ENCODE results near the gene GRIN2A.

The GRIN2A gene

DNA sequence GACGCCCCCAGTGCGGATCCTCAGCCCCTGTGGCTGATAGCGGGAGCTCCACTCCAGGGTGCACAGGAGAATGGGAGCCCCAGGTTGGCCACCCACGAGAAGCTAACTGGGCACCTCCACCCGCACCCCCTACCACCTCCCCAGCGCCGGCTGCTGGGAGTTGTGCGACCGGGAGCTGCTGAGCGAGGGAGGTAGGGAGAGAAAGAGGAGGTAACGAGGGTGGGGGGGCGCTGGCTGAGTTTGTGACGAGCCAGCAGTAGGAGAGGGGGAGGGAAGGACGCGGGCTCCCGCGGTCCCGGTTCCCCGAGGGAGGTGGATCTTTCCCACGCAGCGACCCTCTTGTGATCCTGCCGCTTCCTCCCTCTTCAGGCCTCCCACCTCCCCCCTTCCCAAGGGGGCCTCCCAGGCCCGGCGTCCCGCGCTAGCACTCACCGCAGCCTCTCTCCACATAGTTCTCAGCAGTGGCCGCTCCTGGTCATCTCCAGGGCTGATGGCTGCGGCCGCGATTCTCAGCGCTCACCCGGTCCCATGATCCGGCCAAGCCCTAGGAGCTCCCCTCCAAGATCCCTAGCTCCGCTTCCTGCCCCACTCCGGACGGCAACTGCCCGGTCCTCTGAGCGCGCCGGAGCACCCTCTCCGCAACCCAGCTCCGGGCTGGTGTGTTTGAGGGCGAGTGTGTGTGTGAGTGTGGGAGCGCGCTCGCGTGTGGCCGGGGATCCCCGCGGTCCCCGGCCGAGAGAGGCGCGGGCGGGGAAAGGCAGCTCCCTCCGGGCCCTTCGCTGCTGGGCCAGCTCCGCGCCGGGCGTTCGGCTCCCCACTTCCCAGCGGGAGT lies at the start of gene GRIN2A:
TSS of gene GRIN2A (minus strand) at position 207 of the 832 bp plus-strand sequence. CDS start 2,017 bp downstream, outside the sequence.
- DNase-seq, result no peak

DNA sequence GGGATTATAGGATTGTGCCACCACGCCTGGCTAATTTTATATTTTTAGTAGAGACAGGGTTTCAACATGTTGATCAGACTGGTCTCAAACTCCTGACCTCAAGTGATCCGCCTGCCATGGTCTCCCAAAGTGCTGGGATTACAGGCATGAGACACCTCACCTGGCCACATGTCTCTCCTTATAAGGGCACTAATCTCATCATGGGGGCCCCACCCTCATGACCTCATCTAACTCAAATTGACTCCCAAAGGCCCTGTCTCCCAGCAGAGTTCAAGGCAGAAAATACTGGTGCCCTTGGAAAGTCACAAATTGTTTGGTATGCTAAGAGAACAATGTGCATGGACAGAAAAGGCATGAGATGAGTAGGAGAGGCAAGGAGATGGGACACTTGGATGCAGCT lies 49.3 kb upstream of the GRIN2A start:
- DNase-seq, result no peak

DNA sequence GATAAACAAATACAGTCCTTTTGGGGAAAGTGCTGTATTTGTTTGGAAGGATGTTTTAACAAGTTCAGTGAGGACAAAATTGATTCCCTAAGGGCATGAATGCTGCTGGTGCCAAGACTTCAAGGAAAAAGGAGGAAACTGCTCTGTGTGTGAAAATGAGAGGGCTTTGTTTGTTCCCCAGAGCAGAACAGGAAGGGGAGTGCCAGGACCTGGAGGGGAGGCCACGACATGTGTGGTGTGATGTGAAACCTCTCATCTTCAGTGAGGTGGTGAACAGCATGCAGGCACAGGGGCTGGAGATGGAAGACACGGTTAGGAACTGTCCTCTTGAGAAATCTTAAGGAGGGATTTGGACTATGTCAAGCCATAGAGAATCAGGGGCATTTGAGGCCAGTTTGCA lies 46.6 kb upstream of the GRIN2A start:
- DNase-seq, result no peak

DNA sequence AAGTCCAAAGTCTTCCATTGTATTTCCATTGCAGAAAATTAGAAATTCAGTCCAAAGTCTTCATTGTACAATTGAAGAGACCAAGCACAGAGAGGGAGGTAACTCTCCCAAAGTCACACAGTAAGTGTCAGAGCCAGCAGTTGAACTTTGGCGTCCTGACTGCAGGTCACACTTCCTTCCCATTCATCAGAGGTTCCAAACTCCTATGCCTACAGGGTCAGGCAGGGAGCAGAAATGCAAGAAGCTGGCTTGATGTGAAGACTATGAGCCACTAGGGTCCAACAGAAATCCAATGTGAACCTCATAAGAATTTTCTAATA lies 44.7 kb upstream of the GRIN2A start:
- no peak for DNase-seq

DNA sequence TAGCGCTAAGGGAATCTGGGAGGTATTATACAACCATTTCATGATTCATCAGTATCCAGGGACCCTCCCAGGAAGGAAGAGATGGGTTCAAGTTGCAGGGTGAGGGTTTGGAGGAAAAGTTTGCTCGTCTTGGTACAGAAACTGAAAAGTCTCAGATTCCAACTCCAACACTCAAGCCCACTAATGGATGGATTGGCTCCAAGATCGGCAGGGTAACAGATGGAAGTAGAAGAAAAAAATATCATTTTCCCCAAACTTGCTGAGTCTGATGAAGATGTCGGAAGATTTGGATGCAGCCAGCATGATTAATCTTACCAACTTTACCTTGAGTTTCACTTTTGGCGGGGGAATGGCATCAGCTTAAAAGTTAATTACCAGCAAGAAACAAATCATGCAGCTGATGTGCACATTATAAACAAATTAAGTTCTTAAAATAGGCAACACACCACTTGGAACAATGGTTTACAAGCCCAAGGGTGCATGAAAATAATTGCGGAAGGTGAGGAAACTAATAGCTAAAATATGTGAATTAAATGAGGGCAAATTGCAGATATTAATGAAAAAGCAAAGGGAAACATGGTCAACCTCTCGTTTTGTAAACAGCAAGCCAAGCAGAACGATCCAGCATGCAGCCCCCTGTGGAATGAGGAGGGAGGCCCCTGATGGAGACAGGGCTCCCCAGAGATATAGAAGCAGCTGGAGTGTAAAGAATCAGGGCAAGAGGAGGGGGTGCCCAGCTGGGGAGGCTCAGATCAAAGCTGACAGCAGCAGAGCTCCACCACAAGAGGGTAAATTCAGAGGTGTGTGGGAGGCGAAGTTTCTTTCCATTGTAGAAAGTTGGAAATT lies 44.1 kb upstream of the GRIN2A start:
- DNase-seq, result no peak

DNA sequence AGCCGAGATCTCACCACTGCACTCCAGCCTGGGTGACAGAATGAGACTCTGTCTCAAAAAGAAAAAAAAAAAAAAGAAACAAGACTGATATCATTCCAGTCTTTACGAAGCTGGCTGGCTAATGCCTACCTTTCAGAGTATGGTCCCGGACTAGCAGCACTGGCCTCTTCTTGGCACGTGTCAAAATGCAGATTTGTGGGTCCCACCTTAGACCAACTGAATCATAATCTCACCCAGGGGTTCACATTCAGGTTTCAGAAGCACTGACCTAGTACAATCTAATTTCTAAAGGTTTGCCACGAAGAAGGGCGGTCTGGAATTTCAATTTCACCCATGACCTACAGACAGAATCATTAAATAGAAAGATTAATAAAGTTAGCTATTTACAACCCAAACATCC lies 43.4 kb upstream of the GRIN2A start:
- no peak for DNase-seq

DNA sequence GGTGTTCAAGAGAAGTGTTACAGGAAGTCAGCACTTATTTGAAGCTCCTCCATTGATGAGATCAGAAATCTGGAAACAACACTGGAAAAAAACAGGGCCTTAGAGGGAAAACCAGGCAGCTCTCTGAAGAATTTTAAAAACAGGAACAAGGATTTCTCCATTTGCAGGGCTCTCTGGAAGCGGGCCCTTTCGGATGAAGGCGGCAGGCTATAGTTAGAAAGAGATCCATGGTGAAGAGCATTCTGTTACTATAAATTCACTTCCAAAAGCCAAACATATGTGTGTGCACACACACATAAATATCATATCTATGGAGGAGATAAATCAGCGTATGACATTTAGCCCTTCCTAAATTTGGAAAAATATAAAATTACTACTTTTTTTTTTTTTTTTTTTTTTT lies 42.6 kb upstream of the GRIN2A start:
- DNase-seq, result no peak

DNA sequence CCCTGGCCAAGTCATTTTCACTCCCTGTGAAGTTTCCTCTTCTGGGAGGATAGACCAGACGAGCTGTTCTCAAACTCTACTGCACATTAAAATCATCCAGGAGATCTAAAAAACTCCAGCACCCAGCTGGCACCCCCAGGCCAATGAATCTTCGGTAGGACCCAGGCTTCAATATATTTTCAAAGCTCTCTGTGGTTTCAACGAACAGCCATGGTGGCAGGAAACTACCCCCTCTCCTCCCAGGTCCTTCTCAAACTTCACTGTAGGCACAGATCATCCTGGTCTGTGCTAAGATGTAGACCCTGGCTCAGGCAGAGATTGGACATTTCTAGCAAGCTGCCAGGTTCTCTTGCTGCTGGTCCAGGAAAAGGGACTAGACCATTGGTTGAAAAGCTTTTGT lies 38.7 kb upstream of the GRIN2A start:
- no peak for DNase-seq

DNA sequence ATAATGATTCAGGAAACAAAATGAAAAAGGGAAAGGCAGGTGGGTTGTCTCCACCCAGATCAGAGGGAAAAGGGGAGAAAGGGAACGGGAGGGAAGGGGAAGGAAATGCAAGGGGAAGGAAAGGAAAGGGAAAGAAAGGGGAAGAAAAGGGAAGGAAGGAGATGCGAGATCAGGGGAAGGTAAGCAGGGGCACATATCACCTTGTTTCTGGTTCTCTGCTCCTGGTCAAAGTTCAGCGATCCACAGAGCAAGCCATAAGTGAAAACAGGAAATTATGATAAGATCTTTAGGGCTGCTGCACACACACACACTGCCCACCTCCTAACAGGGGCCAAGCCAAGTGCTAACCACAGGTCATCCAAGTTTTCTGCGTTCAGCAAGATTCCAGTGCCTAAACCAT lies 37.5 kb upstream of the GRIN2A start:
- no peak for DNase-seq

DNA sequence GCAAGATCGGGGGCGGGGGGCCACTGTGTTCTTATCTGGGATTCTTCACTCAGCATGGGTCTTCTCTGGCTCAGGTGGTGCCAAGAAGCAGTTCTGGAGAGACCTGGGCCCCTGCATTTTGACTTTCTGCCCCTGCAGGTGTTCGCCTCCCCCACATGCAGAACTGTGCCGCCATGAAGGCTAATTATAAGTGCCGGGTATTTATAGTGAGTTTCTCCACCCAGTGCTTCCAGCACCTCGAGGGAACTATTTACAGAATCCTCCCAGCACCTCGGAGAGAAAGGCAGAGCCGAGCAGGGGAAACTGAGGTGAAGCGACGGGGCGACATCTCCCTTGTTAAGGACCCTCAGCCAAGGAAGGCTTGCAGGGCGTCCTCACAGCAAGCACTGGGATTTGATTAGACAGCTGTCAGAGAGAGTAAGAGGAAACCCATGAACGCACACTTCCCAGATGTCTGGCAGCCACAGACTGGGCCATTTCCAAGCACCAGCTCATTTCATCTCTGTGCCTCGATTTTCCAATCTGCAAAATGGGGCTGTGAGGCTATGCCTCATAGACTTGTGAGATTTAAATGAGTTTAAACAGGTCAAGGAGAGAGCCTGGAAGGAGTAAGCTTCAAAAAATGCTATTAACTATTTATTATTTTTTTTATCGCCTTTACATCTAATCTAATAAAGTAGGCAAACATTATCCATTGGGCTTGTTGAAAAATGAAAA lies 36.4 kb upstream of the GRIN2A start:
- no peak for DNase-seq

DNA sequence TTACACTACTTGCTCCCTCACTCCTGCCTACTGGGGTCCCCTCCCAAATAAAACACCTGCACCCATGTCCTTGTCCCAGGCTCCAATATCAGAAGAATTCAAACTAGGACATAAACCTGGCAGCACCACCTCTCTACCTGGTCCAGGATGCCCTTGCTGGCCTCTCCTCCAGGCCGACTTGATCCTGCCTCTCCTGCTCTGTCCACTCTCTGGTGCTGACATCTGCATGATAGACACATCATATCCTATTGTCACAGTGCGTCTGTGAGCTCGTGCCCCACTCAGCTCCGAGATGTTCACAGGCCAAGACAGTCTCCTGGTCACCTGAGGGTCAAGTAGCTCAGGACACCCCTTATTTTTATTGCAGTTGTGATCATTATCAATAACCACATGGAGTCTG lies 31.5 kb upstream of the GRIN2A start:
- no peak for DNase-seq

DNA sequence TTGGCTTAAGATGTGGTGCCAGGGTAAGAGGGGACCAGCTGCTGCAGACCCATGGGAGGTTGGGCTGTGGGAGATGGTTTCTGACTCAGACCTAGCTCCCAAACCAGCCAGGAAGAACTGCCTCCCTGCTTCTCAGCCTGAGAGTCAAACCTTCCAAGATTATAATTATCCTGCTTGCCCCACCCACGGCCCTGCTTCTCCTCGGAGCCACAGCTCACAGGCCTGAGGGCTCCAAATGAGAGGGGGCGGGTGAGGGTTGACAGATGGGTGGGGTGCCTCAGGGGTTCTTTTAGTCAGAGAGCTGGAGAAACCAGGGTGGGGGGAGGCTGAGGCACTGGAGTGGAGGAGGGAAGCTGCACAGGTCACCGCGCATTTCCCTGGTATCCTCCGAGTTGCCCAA lies 28.7 kb upstream of the GRIN2A start:
- DNase-seq, result no peak

DNA sequence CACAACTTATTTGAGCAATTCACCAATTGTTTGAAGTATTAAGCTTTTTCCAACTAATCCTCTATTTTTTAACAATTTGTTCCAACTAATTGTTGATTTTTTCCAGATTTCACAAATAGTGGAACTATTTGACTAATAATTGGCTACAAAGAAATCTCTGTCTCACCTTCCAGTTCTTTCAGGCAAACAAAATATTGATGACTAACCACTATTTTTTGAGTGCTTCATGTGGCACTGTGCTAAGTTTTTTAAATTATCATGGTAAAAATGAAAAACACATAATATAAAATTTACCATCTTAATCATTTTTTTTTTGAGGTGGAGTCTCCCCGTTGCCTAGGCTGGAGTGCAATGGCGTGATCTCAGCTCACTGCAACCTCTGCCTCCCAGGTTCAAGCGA lies 24.6 kb upstream of the GRIN2A start:
- DNase-seq, result no peak

DNA sequence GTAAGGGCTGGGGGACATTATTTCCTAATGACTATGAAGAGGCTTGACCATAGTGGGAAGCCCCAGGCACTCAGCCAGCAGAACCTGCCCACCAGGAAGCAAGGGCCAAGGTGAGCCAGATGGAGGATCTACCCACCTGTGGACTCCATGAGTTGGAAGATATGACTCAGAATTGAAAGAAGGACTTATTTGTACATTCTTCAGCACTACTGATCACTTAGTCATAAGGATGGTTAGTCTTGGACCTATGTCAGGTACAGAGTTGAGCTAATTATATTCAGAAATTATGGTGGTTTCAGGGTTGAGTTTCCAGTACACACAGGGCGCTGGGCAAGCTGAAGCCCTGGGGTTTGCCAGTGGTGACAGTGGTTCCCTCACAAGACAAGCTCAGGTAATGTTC lies 24.0 kb upstream of the GRIN2A start:
- DNase-seq, result no peak

DNA sequence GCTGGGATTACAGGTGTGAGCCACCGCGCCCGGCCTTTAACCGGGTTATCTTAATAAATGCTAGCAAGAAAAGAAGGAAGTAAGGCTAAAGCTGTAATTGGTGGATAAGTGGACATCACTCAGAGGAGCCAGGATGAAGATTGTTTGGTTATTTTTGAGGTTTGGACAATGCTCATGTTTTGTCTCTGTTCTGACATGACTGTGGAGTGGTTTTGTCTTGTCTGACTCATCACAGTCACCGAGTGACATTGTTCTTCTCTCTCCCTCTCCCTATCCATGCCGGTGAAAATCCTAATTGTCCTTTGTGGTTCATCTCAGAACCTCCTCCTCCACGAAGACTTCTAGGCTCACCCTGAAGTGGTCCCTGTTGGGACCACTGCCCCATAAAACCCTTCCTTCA lies 23.5 kb upstream of the GRIN2A start:
- DNase-seq, result no peak

DNA sequence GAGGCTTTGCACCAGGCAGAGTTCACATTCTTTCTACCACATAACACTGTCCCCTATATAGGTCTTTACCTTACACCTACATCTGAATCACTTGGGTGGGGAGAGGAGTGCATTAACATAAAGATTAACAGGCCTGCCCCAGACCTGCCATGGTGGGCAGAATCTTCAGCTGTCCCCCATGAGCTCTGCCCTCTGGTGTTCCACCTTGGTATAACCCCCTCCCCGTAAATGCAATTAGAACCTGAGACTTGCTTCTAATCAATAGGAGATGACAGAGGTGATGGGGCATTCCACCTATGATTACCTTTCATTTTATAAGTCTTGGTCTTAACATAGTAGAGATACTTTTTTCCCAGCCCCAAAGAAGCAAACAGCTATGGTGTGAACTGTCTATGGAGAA lies 20.4 kb upstream of the GRIN2A start:
- DNase-seq, result no peak

DNA sequence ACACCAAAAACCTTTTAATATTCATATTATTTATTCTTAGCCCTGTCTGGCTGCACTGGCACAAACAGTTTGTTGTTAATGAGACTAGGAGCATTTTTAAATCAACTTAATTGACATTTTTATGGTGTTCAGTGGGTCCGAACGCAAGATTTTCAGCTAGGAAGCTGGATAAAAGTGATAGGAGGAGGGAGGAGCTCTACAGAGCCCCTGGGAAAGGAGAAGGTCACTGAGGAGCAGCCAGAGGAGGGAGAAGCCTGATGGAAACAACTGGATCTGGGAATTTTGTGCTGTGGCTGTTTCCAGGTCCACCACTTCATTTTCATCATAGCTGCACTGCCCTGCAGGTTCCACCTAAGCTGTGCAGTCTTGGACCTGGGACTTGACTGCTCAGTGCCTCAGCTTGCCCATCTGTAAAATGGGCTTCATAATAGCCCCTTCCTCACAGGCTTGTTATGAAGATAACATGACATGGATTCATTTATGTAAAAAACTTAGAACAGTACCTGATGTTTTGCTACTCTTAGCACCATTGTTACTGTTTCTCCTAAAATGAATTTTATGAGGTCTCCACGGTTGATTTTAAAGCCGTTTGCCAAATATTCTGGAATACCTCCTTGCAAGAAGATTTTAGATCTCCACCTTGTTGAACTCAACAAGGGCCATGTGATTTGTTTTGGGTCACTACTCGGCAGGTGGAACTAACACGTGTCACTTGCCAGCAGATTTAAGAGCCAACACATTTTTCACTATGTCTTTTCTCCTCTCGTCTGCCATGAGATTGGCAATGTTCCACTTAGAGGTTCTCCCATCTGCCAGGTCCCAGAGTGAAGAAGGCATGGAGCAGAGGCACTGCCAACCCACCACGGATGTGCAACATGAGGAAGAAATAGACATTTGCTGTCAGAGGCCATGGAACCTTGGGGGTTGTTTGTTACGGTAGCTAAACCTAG lies 18.7 kb upstream of the GRIN2A start:
- DNase-seq, result no peak

DNA sequence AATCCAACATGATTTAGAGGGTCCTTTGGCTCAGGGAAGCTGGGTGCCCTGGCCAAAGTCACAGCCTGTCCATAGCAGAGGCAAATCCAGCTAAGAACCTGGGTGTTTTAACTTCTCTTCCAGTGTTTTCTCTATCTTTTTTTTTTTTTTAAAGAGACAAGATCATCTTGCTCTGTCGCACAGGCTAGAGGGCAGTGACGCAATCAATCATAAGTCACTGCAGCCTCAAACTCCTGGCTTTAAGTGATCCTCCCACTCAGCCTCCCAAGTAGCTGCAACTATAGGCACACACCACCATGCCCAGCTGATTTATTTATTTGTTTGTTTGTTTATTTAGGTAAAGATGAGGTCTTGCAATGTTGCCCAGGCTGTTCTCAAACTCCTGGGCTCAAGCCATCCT lies 14.8 kb upstream of the GRIN2A start:
- no peak for DNase-seq

DNA sequence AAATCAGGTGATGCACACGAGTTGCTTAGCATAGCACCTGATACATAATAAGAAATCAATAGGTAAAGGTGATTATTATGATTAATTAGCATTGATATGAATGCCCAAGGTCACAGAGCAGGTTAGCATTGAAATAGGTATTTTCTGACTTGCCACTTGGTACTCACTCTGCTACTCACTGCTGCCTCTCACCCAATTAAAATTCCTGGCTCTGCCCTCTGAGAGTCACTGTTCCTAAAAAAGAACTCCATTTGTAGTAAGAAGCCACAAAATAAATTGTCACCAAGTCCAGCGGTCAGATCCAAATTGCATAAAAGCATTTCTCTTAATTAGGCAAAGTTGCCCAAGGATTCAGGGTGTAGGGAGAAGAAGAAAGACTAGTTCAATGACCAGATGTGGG lies 8.9 kb upstream of the GRIN2A start:
- no peak for DNase-seq

DNA sequence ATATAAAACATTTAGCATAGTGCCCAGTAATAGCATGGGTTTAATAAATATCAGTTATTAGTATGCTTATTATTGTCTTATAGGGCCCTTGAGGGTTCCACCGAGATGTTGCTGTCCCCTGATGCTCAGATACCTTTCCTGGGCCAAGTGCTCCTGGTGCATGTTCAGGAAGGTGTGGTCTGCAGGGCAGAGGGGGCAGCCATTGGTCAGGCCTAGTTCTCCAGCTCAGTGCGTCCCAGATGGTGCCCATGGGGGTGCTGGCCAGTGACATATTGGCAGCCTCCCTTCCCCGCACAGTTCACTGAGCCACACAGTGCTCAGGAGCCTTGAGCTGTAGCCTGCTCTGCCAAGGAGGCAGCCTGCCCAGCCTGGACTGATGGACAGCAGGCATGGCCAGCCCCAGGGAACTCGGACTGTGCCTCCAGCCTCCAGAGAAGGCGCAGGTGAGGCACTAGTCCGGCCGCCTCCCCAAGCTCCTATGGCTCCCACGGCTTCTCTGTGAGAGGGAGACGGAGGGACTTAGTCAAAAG lies 7.7 kb upstream of the GRIN2A start:
- DNase-seq, result no peak

DNA sequence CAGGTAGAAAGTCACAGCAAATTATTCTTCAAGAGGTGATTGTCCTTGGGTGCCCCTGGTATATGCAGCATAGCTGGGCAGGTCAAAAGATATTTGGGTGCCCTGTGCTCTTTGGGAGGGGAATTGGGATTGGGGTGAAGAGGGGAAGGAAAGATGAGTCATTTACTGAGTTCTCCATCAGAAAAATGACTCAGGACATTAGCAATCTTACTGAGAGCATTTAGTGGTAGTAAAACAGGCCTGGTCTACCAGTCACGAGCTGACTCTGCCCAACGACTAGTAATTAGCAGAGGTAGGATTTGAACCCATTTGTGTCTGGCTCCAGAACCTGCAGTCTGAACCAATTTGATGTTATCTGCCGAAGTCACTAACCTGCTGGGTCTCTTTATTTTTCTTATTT lies 6.0 kb upstream of the GRIN2A start:
- no peak for DNase-seq
